ENCODE measurements around the gene WARS2.

WARS2 gene

DNA sequence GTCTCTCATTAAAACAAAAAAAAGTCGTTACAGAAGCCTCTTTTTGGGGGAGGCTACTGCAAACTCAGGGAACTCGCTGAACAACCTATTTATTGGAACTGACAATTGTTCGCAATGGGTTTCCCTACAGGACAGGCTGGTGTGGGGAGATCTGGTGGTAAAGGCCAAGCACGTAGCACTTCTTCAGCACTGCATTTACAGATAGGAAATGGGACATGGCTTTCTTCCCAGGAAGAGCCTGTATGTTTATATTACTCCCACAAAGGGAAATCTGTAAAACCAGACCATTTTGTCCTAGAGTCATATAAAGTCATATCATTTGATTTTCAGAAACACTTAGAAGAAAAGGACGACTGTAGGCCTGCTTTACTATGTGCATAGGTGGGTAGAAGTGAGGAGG is 113.5 kb downstream of the WARS2 start:
- DNase-seq (ENCODE audit: low read depth), result no peak

- no peak for DNase-seq (ENCODE audit: low read depth)
These were observed 124.9 kb downstream of the WARS2 start for GRCh38 chr1:119015547-119015946.

- DNase-seq (ENCODE audit: low read depth), result no peak
These were observed 128.1 kb downstream of the WARS2 start for GRCh38 chr1:119012383-119012782.

DNA sequence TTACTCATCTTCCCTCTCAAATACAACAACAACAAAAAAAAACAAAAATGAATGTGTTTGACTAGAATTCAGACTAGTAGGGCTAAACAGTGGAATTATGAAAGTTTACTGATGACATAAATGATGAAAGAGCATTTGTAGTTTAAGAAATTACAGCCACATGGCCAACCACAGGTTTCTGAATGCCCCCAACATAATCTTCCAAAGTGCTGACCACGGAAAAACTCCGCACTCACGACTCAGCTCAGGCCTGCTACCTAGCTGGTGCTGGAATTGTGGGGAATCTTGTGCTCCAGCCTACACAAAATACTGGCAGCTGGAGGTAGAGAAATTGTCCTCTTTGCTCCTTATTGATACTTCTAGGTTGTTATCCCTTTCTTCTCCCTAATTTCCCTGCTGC is 128.7 kb downstream of the WARS2 start:
- DNase-seq (ENCODE audit: low read depth), result no peak

DNA sequence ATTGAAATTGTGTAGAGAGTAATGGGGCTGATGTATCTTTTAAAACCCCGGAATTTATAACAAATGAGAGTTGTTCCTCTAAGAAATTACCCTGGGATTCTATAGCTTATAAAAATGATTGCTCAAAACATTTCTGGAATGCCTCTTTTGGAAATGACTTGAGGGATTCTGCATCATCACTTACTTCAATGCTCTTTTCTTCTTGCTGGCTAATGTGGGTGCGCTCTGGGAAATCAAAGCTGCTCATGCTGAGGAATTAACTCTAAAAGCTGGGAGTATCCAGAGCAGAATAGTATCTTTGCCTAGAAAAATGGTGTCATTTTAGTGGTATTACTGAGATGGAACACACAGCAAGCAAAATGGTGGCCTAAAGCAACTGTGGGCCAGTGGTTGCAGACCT is 129.3 kb downstream of the WARS2 start:
- DNase-seq (ENCODE audit: low read depth), result no peak

DNA sequence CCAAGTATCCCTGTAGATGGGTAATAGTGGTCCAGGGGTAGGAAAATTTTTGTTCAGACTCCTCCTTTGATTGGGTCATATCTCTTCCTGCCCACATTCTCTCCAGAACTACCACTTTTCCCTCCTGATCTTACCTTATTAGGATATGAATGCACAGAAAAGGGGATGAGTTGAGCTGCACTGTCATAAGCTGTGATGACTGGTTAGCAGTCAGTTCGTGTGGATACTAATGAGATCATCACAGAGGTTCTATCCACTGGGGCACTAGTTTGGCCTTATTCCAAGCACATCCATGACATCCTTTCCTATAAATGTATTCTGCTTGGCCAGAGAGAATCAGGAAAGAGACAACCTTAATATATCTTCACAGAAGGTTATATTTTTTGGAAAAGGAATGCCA is 130.3 kb downstream of the WARS2 start:
- DNase-seq (ENCODE audit: low read depth), result no peak

- no peak for DNase-seq (ENCODE audit: low read depth)
These were observed 131.2 kb downstream of the WARS2 start for GRCh38 chr1:119009312-119009655.

DNA sequence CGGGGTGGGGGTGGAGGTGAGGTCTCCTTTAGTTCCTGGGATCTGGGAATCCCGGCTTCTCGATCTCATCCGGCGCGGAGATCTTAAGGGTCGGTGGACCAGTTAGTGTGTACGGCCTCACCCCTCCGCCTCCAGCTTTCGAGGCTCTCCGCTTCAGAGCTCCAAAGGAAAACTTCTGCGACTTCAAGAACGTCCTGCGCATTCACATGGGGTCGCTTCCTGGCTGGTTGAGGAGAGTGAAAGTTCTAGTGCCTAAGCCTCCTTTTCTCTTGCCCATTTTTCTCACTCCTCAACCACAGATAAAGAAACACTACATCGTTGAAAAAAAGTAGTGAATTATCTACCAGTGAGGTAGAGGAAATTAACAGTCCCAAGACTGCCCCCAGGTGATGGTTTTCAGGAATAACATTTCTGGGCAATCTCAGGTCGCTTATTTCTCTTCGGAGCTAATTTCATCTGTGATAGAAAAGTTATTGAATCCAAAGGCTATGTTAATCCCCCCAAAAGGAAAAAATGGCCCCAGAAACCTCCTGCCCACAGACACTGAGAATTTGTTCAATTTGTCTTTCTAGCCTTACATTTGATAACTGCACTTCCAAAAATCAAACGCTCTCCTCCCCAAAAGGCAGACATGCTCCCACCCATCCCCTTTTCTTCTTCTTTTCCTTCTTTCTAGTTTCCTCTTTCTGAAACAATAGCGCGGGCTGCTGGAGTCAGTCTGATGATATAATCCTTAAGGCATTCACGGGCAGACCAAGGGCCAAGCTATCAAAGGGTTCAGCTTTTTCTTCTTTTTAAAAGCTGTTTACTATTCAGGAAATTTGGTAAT is 131.8 kb downstream of the WARS2 start:
- no peak for DNase-seq (ENCODE audit: low read depth)

GRCh38 chr1:119007670-119008482 is 132.6 kb downstream of the WARS2 start:
- DNase-seq (ENCODE audit: low read depth), result no peak

DNA sequence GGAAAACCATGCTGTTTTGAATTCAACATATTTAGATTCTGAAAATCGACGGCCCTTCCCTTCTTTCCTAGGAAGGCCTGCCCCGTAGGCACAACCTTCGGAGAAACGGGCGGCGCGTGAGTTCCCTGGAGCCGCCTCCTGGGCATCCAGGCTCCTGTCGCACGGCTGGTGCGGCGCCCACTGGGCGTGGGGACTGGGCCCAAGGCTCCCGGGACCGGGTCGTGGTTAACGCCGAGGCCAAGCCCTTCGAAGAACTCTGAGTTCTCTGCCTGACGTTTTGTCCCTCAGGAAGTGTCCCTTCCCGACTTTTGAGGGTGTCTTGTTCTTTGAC is 133.1 kb downstream of the WARS2 start:
- no peak for DNase-seq (ENCODE audit: low read depth)

DNA sequence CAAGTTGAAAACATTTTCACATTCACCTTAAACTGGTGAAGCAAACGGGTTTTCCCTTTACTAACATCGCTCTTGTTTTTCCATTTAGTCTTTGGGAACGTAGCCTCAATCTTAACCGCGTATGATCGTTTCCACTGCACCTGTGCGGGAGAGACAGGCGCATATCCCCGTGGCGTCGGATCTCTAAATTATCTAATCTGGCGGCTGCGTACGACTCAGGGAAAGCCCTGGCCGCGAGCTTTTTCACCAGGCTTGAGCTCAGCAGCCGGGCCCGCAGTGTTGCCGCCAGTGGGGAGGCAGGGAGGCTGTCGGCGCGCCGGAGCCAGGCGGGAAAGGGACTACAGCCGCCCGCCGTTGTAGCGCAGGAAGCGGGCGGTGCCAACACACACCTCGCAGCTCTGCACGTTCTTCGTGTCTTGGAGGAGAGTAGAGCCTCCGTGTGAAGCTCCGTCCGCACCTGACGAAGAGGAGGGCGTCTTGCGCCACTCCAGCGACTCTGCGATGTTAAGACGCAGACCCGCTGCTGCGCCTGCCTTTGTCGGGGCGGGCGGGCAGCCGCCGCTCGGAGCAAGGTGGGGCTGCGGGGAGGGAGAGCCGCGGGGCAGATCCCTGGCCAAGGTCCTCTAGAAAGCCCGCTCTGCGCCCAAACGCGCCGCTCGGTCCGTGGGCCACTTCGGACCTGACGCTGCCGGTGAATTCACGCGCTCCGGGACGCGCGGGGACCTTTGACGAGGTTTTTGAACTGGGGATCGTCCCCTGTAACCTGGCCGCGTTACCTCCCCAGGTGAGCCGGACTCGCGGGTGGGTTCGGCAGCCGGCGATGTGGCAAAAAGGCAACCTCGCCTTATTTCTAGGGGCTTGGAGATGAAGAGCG is 133.8 kb downstream of the WARS2 start:
- no peak for DNase-seq (ENCODE audit: low read depth)

- DNase-seq (ENCODE audit: low read depth), result no peak
These were observed 134.6 kb downstream of the WARS2 start for GRCh38 chr1:119005724-119006405.

- no peak for DNase-seq (ENCODE audit: low read depth)
These were observed 135.7 kb downstream of the WARS2 start for GRCh38 chr1:119004781-119005180.

DNA sequence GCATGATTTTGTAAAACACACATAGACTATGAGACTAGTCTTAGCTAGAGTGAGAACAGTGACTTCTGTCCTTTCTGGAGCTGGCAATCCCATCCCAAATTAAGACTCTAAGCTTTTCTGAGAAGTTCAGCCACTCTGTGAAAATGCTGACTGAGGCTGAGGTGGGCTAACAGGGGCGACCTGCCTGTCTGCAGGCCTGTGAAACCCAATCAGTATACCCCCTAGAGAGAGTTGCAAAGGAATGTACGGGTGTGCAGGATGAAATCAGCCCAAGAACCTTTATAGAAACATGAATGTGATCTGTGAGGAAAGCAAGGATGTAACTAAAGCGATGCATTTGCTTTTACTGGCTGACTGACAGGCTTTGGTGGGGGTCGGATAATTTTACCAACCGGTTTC is 136.3 kb downstream of the WARS2 start:
- DNase-seq (ENCODE audit: low read depth), result no peak

DNA sequence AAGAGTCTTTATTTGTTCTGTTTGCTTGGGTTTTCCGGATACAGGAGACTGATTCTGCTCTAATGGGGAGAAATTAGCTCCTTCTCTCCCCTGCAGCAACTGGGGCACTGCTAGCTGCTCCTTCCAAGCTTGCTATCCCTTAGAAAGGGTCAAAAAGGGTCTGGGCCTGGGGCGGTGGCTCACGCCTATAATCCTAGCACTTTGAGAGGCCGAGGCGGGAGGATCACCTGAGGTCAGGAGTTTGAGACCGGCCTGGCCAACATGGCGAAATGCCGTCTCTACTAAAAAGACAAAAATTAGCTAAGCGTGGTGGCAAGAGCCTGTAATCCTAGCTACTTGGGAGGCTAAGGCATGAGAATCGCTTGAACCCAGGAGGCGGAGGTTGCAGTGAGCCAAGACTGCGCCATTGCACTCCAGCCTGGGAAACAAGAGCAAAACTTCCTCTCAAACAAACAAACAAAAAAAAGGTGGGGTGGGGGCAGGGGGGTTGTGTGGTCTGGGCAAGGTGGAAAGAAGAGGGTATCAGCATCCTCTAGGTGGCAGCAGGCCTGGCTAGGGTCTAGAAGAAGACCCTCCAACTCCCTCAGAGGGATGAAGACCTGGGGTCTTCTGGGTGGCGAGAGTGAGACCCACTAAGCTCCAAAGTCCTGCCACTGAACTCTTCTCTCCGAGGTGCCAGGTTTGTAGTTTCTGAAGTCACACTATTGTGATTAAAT is 136.9 kb downstream of the WARS2 start:
- DNase-seq (ENCODE audit: low read depth), result no peak

DNA sequence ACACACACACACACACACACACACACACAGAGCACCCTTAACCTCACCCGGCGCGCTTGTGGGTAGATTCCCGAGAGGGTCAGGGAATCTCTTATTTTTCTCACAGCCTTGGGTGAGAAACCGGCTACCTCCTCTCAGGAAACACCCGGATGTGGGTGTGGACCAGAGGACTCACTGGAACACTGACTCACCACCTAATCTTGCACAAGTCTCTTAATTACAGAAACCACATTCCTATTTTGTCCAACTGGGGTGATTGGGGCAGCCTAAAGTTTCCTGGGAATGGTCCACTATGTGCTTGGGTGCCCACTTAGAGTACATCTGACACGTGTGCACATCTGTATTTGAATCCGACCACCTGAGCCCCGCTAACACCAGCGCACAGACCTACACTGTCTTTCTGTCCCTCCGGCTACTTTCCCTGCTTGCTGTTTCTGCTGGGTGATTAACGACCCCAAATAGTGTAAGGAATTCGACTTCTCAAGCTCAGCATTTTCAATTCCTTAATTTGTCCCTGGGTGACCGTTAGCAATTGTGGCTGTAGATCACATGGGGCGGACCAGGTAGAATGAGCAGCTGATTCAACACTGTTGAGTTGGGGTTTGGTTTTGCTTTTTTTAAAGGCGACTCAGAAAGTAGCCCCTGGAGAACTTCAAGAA is 138.3 kb downstream of the WARS2 start:
- DNase-seq (ENCODE audit: low read depth), result no peak

DNA sequence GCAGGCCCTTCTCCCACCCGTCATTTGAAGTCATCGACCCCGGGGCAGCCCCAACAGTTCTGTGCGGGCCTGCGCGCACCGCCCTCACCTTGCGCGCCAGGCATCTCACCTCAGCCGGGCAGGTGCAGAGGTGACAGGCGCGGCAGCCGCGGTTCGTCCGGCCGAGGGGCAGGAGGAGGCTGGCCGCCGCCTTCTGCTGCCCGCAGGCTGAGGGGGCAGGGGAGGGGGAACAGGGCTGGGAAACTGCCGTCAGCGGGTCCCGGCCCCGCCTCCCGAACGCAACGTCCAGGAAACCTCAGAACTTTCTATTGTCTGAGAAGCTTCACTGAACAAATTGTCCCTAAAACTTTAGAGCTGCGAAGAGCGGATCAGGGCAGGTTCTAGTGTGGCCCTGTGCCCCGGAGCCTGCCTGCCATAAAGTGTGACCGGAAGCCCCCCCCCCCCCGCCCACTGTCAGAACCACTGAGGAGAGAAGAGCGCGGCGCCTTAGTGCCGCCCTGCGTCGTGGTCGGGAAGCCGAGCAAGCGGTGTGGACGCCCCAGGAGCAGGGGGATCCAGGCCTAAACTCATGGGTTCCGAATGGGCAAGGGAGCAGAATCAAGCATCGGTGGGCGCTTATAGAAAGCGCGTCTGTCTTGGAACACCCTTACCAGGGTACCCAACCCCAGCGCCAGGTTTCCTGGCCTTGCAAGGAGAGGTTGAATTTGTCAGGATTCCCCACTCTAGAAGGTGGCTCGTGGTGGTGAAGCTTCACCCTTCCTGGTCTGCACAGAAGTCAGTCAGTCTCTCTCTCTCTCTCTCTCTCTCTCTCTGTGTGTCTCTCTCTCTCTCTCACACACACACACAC is 139.0 kb downstream of the WARS2 start:
- DNase-seq (ENCODE audit: low read depth), result no peak

GRCh38 chr1:119000371-119001180 is 139.9 kb downstream of the WARS2 start:
- no peak for DNase-seq (ENCODE audit: low read depth)

Data from activated T-cell treated with anti-CD3 and anti-CD28 coated beads for 24 hours (primary cell).